ENCODE measurements around the gene ASCL4.

GRCh38 chr12:107762874-107763273 is 11.6 kb upstream of the ASCL4 start:
- TF ChIP-seq POLR2A (IDR thresholded peaks at IDR 0.05) (no peak), CTCF (IDR thresholded peaks at IDR 0.05) (no peak), EP300 (IDR thresholded peaks at IDR 0.05) (no peak)
